CD14-positive monocyte (primary cell): ENCODE data around the gene DHX38. TPM values are rescaled to one million over a fixed set of nuclear protein-coding genes. Genes with fewer than 3 reads are reported as not detected.

Experiments
- DNase-seq, 3 donors: peaks; one replicate each; pipeline ENCODE4 v3.0.0-alpha.2; 2011 to 2022
- H2AFZ ChIP-seq: 2 replicates; pipeline ENCODE4 v1.6.0; 2012; ENCODE audit warnings: mild to moderate bottlenecking, low read depth, low read length, inconsistent platforms; ENCODE audit not compliant: insufficient read depth, poor library complexity, severe bottlenecking
- H3K27ac ChIP-seq, 2 donors: 1 replicate in 1 of 2; 2 replicates in 1 of 2; pipeline ENCODE4 v1.5.1; 2012 to 2013; ENCODE audit warnings: low read length in 2 of 2, control low read depth in 1 of 2, inconsistent platforms in 1 of 2, low read depth in 1 of 2, mild to moderate bottlenecking in 1 of 2
- H3K27me3 ChIP-seq, 2 donors: one replicate each; pipeline versions ENCODE4 v1.6.0 to v1.6.1; 2011 to 2013; ENCODE audit warnings: low read length in 2 of 2; ENCODE audit not compliant: control insufficient read depth in 2 of 2, insufficient read depth in 2 of 2
- H3K36me3 ChIP-seq, 2 donors: replicated peaks in 1 of 2; 1 replicate in 1 of 2; 2 replicates in 1 of 2; pipeline versions ENCODE4 v1.5.1 to v1.6.1; 2012 to 2013; ENCODE audit warnings: low read length in 2 of 2, control low read depth in 1 of 2, inconsistent platforms in 1 of 2, mild to moderate bottlenecking in 1 of 2; ENCODE audit not compliant: insufficient read depth in 2 of 2, control insufficient read depth in 1 of 2
- H3K4me1 ChIP-seq, 2 donors: 1 replicate in 1 of 2; 2 replicates in 1 of 2; pipeline versions ENCODE4 v1.5.1 to v1.6.1; 2012 to 2013; ENCODE audit warnings: low read length in 2 of 2, control low read depth in 1 of 2, inconsistent platforms in 1 of 2, mild to moderate bottlenecking in 1 of 2, moderate library complexity in 1 of 2; ENCODE audit not compliant: insufficient read depth in 2 of 2, control insufficient read depth in 1 of 2
- H3K4me2 ChIP-seq: replicated peaks from 2 replicates; pipeline ENCODE3; 2012; ENCODE audit warnings: low read length, moderate library complexity, mild to moderate bottlenecking; ENCODE audit not compliant: poor library complexity, severe bottlenecking; ENCODE audit errors: extremely low read depth
- H3K4me3 ChIP-seq, 3 experiments: fragments of 200-600 bp in 1 of 3; sonication (generic) in 1 of 3; replicated peaks in 1 of 3; 1 replicate in 2 of 3; 2 replicates in 1 of 3; pipeline ENCODE4 v1.5.1; 2011 to 2013; ENCODE audit warnings: low read length in 3 of 3, mild to moderate bottlenecking in 3 of 3, control low read depth in 2 of 3, low read depth in 2 of 3, inconsistent platforms in 1 of 3, moderate library complexity in 1 of 3
- H3K79me2 ChIP-seq: 2 replicates; pipeline ENCODE4 v1.6.0; 2012; ENCODE audit warnings: mild to moderate bottlenecking, control low read depth, inconsistent platforms, low read length, moderate library complexity; ENCODE audit not compliant: insufficient read depth
- H3K9ac ChIP-seq: 2 replicates; pipeline ENCODE4 v1.6.0; 2017; ENCODE audit warnings: low read length, mild to moderate bottlenecking; ENCODE audit not compliant: insufficient read depth, poor library complexity, severe bottlenecking
- H3K9me3 ChIP-seq, 2 donors: replicated peaks in 1 of 2; 1 replicate in 1 of 2; 2 replicates in 1 of 2; pipeline versions ENCODE4 v1.5.1 to v1.6.1; 2012 to 2013; ENCODE audit warnings: low read length in 2 of 2, control low read depth in 1 of 2; ENCODE audit not compliant: control insufficient read depth in 1 of 2, insufficient read depth in 1 of 2
- H4K20me1 ChIP-seq: 2 replicates; pipeline ENCODE4 v1.6.0; 2012; ENCODE audit warnings: mild to moderate bottlenecking, low read length, control low read depth, moderate library complexity; ENCODE audit not compliant: insufficient read depth
- H3K27ac Mint-ChIP-seq, 7 donors: one replicate each; pipeline ENCODE4 v1.8.0; 2020; ENCODE audit warnings: mild to moderate bottlenecking in 7 of 7, mixed read lengths in 7 of 7, moderate library complexity in 6 of 7, inconsistent platforms in 2 of 7
- H3K27me3 Mint-ChIP-seq, 3 donors: one replicate each; pipeline ENCODE4 v1.8.0; 2021 to 2022; ENCODE audit warnings: low read depth in 3 of 3, mild to moderate bottlenecking in 3 of 3, mixed read lengths in 3 of 3, moderate library complexity in 3 of 3, inconsistent platforms in 1 of 3
- H3K36me3 Mint-ChIP-seq, 2 donors: one replicate each; pipeline ENCODE4 v1.8.0; 2020; ENCODE audit warnings: mixed read lengths in 2 of 2, inconsistent platforms in 1 of 2, mild to moderate bottlenecking in 1 of 2
- H3K4me1 Mint-ChIP-seq: one replicate; pipeline ENCODE4 v1.8.0; 2020; ENCODE audit warnings: mild to moderate bottlenecking, mixed read lengths
- H3K4me3 Mint-ChIP-seq, 2 donors: one replicate each; pipeline ENCODE4 v1.8.0; 2020; ENCODE audit warnings: mild to moderate bottlenecking in 2 of 2, mixed read lengths in 2 of 2, moderate library complexity in 1 of 2
- H3K9me3 Mint-ChIP-seq, 7 donors: one replicate each; pipeline ENCODE4 v1.8.0; 2020 to 2022; ENCODE audit warnings: mixed read lengths in 7 of 7, mild to moderate bottlenecking in 6 of 7, moderate library complexity in 6 of 7, inconsistent platforms in 2 of 7
- WGBS: methylation state at CpG from one replicate; pipeline ENCODE4 v1.1.5; 2013; ENCODE audit warnings: missing lambda C conversion rate; ENCODE audit not compliant: insufficient coverage; 5-methylcytosine and 5-hydroxymethylcytosine counted together
- intact Hi-C, 2 donors: fragments of 100-400 bp; cut with micrococcal nuclease; formaldehyde crosslinking; loops; one replicate each; pipeline versions ENCODE4 v1.15.0 to v1.15.1; 2023
- polyA plus RNA-seq, 3 donors: library from polyadenylated mRNA; depleted of rRNA in 1 of 3; unstranded in 2 of 3; stranded (reverse) in 1 of 3; fragments of 300-500 nt in 2 of 3; fragments of >200 nt in 1 of 3; fragmentation: Illumina TruSeq in 2 of 3; gene quantifications; 1 replicate in 2 of 3; 2 replicates in 1 of 3; pipeline ENCODE4 v1.2.3, GENCODE V29; 2012 to 2021
- TF ChIP-seq, protein P1 (sequence below): fragments of 200-600 bp; IDR thresholded peaks from one replicate; pipeline ENCODE4 v1.8.0; 2022; ENCODE audit warnings: antibody characterized with exemption, mild to moderate bottlenecking

DHX38 gene
- polyA plus RNA-seq, 3 donors: 9.1 to 91.5 (median 19.2) TPM

GRCh38 chr16:72098936-72099335, 5.3 kb downstream of the DHX38 start:
- no peak for DNase-seq
- peaks cover 19% of the 10 kb centered on the region for H4K20me1 ChIP-seq
- H3K9me3 Mint-ChIP-seq: no peaks in the 10 kb centered on the region
- H3K4me2 ChIP-seq: no peak overlapping the region
- no peaks in the 10 kb centered on the region for H3K9me3 ChIP-seq
- H3K36me3 ChIP-seq: peaks cover 80 to 84% of the 10 kb centered on the region in 2 donors
- intact Hi-C loops: loop anchor here (5.0 to 10.0 kb wide), 2 partner anchors 92 to 204 kb away; partner anchors contain the start of genes DHODH (in 1 of the 2) and IST1 (in 1 of the 2)
- no peak overlapping the region for H3K9ac ChIP-seq
- H3K4me1 ChIP-seq: peaks cover 13 to 15% of the 10 kb centered on the region in 2 donors
- peaks cover 14% of the 10 kb centered on the region for H3K4me1 Mint-ChIP-seq
- no peak overlapping the region for H3K4me3 Mint-ChIP-seq
- WGBS: 91% methylated on average over 13 of the region's 15 CpGs
- peaks cover 0 to 2% (median 0%) of the 10 kb centered on the region in 3 donors for H3K27me3 Mint-ChIP-seq
- H2AFZ ChIP-seq: no peak overlapping the region
- TF ChIP-seq, protein P1, sequence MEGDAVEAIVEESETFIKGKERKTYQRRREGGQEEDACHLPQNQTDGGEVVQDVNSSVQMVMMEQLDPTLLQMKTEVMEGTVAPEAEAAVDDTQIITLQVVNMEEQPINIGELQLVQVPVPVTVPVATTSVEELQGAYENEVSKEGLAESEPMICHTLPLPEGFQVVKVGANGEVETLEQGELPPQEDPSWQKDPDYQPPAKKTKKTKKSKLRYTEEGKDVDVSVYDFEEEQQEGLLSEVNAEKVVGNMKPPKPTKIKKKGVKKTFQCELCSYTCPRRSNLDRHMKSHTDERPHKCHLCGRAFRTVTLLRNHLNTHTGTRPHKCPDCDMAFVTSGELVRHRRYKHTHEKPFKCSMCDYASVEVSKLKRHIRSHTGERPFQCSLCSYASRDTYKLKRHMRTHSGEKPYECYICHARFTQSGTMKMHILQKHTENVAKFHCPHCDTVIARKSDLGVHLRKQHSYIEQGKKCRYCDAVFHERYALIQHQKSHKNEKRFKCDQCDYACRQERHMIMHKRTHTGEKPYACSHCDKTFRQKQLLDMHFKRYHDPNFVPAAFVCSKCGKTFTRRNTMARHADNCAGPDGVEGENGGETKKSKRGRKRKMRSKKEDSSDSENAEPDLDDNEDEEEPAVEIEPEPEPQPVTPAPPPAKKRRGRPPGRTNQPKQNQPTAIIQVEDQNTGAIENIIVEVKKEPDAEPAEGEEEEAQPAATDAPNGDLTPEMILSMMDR: no peak
- peak overlapping the region in 4 of 7 donors; percentile 23 to 58 (median 31) for H3K27ac Mint-ChIP-seq
- H3K4me3 ChIP-seq: no peak overlapping the region
- H3K27ac ChIP-seq: peak overlapping the region in 1 of 2 donors; percentile 28
- peaks cover 31% of the 10 kb centered on the region for H3K79me2 ChIP-seq
- H3K27me3 ChIP-seq: no peaks in the 10 kb centered on the region
- H3K36me3 Mint-ChIP-seq: peaks cover 78 to 82% of the 10 kb centered on the region in 2 donors

- no peak overlapping the region for H2AFZ ChIP-seq
- WGBS: 91% methylated on average over 10 of the region's 12 CpGs
- peaks cover 83 to 86% of the 10 kb centered on the region in 2 donors for H3K36me3 Mint-ChIP-seq
Measured at GRCh38 chr16:72099377-72099818, 5.8 kb downstream of the DHX38 start.

More at GRCh38 chr16:72099377-72099818, 5.8 kb downstream of the DHX38 start:
- peaks cover 9 to 11% of the 10 kb centered on the region in 2 donors for H3K4me1 ChIP-seq
- H3K4me2 ChIP-seq: no peak overlapping the region
- H3K4me3 ChIP-seq: no peak overlapping the region
- H3K27me3 ChIP-seq: no peaks in the 10 kb centered on the region
- Mint-ChIP-seq H3K4me3 (no peak overlapping the region), H3K27ac (peak overlapping the region in 2 of 7 donors; percentile 41 to 58), H3K27me3 (peaks cover 0 to 2% (median 0%) of the 10 kb centered on the region in 3 donors), H3K9me3 (no peaks in the 10 kb centered on the region), H3K4me1 (peaks cover 10% of the 10 kb centered on the region)
- intact Hi-C loops: loop anchor here (5.0 to 10.0 kb wide), 2 partner anchors 92 to 205 kb away; partner anchors contain the start of genes DHODH (in 1 of the 2) and IST1 (in 1 of the 2)
- peaks cover 26% of the 10 kb centered on the region for H3K79me2 ChIP-seq
- no peak overlapping the region for H3K9ac ChIP-seq
- peaks cover 19% of the 10 kb centered on the region for H4K20me1 ChIP-seq
- H3K36me3 ChIP-seq: peaks cover 85 to 89% of the 10 kb centered on the region in 2 donors
- H3K27ac ChIP-seq: peak overlapping the region in 1 of 2 donors; percentile 28
- DNase-seq: peak; percentile 39 to 59 (median 54)
- no peaks in the 10 kb centered on the region for H3K9me3 ChIP-seq
- TF ChIP-seq, protein P1: peak; percentile 73
